ENCODE data around the gene ITPKC. TPM values are rescaled to one million over a fixed set of nuclear protein-coding genes. Genes with fewer than 3 reads are reported as not detected.

ITPKC gene
- total RNA-seq, 1 donor from 2014 or later, result 19.7 TPM

DNA sequence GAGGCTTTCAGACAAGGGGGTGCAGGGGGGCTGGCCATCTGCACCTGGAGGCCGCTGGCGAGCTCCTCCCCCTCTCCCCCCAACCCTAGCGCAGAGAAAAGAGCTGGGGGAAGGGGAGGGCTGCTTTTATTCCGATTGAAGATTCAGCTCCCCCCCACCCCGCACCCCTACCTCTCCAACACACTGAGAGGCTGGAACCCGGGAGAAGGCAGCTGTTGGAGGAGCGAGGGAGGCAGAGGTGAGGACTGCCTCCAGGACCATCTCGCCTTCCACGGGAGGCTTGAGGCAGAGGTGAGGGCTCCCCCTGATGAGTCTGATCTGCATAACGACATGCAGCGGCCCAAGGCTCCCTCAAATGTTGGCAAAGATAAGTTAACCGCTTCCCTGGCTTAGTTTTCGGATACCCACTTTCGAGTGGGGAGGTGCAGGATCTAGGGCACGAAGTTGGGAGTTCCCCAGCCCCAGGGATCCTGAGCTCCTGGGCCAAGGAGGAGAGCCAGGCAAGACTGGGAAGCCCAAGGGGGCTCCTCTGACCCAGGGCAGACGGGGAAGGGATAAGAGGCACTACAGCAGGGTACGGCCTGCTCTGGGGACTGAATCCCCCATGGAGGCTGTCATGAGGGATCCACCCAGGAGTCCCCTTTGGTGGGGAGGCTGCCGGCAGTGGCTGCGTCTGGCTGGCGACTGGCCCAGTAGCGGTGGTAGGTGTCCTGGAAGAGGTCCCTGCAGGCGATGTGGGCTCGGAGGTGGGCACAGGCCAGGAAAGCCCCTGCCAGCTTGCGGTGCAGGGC lies 25.3 kb upstream of the ITPKC start:
- TF ChIP-seq EZH2 (IDR thresholded peaks at IDR 0.05; ENCODE audit: insufficient read depth, low read length), result no peak
- TF ChIP-seq CTCF (IDR thresholded peaks at IDR 0.05; ENCODE audit: insufficient read depth, low read depth, low read length), result no peak
- H3K9me3 Mint-ChIP-seq (ENCODE audit: unreplicated experiment), result no peaks in the 10 kb centered on the region
- H3K4me3 Mint-ChIP-seq (ENCODE audit: unreplicated experiment), result peak overlapping the region; percentile 35
- Histone ChIP-seq H3K36me3 (ENCODE audit: insufficient read depth, low read length) (peaks cover under 1% of the 10 kb centered on the region), H3K4me1 (ENCODE audit: insufficient read depth, low read length) (peaks cover 34% of the 10 kb centered on the region), H2AFZ (ENCODE audit: low read depth, low read length) (peak overlapping the region; percentile 73), H3K27me3 (ENCODE audit: insufficient read depth, low read length) (no peaks in the 10 kb centered on the region), H3K9ac (ENCODE audit: low read length) (peak overlapping the region; percentile 99), H3K9me3 (ENCODE audit: insufficient read depth, low read depth, low read length) (no peaks in the 10 kb centered on the region), H4K20me1 (ENCODE audit: insufficient read depth, low read length) (peaks cover 28% of the 10 kb centered on the region), H3K79me2 (ENCODE audit: insufficient read depth, low read length) (peaks cover 34% of the 10 kb centered on the region), H3K4me2 (ENCODE audit: low read length) (peak overlapping the region; percentile 98), H3K4me3 (ENCODE audit: insufficient read depth, low read depth, low read length) (no peak overlapping the region), H3K27ac (ENCODE audit: low read depth, low read length) (peak overlapping the region; percentile 93)
- DNase-seq (ENCODE audit: low read depth), result no peak
- peaks cover 12% of the 10 kb centered on the region for H3K36me3 Mint-ChIP-seq (ENCODE audit: low read depth, unreplicated experiment)
- peaks cover 5% of the 10 kb centered on the region for H3K4me1 Mint-ChIP-seq (ENCODE audit: low read depth, unreplicated experiment)
- no peak for FAIRE-seq
- H3K27me3 Mint-ChIP-seq (ENCODE audit: low read depth, unreplicated experiment), result no peaks in the 10 kb centered on the region
- peak overlapping the region; percentile 97 for H3K27ac Mint-ChIP-seq (ENCODE audit: unreplicated experiment)

DNA sequence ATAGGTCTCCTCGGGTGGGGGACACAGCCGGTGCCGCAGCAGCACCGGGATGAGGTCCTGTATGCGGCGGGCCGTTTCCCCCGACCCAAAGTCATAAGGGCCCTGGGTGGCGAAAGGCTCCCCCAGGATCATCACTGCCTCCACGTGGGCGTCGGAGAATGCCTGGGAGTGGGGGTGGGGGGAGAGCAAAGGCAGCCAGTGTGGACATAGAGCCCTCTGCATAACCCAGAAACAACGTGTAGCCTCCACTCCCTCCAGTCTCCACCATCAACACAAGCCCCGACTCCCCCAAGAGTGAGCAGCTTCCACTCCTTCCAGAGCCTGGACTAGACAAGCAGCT lies 24.7 kb upstream of the ITPKC start:
- Mint-ChIP-seq H3K4me1 (ENCODE audit: low read depth, unreplicated experiment) (peaks cover 5% of the 10 kb centered on the region), H3K27ac (ENCODE audit: unreplicated experiment) (no peak overlapping the region), H3K27me3 (ENCODE audit: low read depth, unreplicated experiment) (no peaks in the 10 kb centered on the region), H3K9me3 (ENCODE audit: unreplicated experiment) (no peaks in the 10 kb centered on the region), H3K4me3 (ENCODE audit: unreplicated experiment) (no peak overlapping the region), H3K36me3 (ENCODE audit: low read depth, unreplicated experiment) (peaks cover 12% of the 10 kb centered on the region)
- TF ChIP-seq EZH2 (IDR thresholded peaks at IDR 0.05; ENCODE audit: insufficient read depth, low read length), result no peak
- no peak for TF ChIP-seq CTCF (IDR thresholded peaks at IDR 0.05; ENCODE audit: insufficient read depth, low read depth, low read length)
- peak overlapping the region; percentile 98 for H3K4me2 ChIP-seq (ENCODE audit: low read length)
- no peak overlapping the region for H3K4me3 ChIP-seq (ENCODE audit: insufficient read depth, low read depth, low read length)
- H3K27ac ChIP-seq (ENCODE audit: low read depth, low read length), result no peak overlapping the region
- no peak overlapping the region for H3K9ac ChIP-seq (ENCODE audit: low read length)
- no peaks in the 10 kb centered on the region for H3K9me3 ChIP-seq (ENCODE audit: insufficient read depth, low read depth, low read length)
- no peak for DNase-seq (ENCODE audit: low read depth)
- H2AFZ ChIP-seq (ENCODE audit: low read depth, low read length), result no peak overlapping the region
- H4K20me1 ChIP-seq (ENCODE audit: insufficient read depth, low read length), result peaks cover 22% of the 10 kb centered on the region
- peaks cover 34% of the 10 kb centered on the region for H3K4me1 ChIP-seq (ENCODE audit: insufficient read depth, low read length)
- H3K79me2 ChIP-seq (ENCODE audit: insufficient read depth, low read length), result peaks cover 31% of the 10 kb centered on the region
- no peak for FAIRE-seq
- no peaks in the 10 kb centered on the region for H3K27me3 ChIP-seq (ENCODE audit: insufficient read depth, low read length)
- no peaks in the 10 kb centered on the region for H3K36me3 ChIP-seq (ENCODE audit: insufficient read depth, low read length)

- Mint-ChIP-seq H3K4me3 (ENCODE audit: unreplicated experiment) (no peak overlapping the region), H3K9me3 (ENCODE audit: unreplicated experiment) (no peaks in the 10 kb centered on the region), H3K27me3 (ENCODE audit: low read depth, unreplicated experiment) (no peaks in the 10 kb centered on the region), H3K36me3 (ENCODE audit: low read depth, unreplicated experiment) (peaks cover 12% of the 10 kb centered on the region), H3K27ac (ENCODE audit: unreplicated experiment) (no peak overlapping the region), H3K4me1 (ENCODE audit: low read depth, unreplicated experiment) (peaks cover 5% of the 10 kb centered on the region)
- Histone ChIP-seq H3K9ac (ENCODE audit: low read length) (no peak overlapping the region), H3K4me1 (ENCODE audit: insufficient read depth, low read length) (peaks cover 23% of the 10 kb centered on the region), H3K4me3 (ENCODE audit: insufficient read depth, low read depth, low read length) (no peak overlapping the region), H3K27ac (ENCODE audit: low read depth, low read length) (no peak overlapping the region), H4K20me1 (ENCODE audit: insufficient read depth, low read length) (peaks cover 12% of the 10 kb centered on the region), H3K9me3 (ENCODE audit: insufficient read depth, low read depth, low read length) (no peaks in the 10 kb centered on the region), H3K79me2 (ENCODE audit: insufficient read depth, low read length) (peaks cover 20% of the 10 kb centered on the region), H2AFZ (ENCODE audit: low read depth, low read length) (no peak overlapping the region), H3K4me2 (ENCODE audit: low read length) (no peak overlapping the region), H3K27me3 (ENCODE audit: insufficient read depth, low read length) (no peaks in the 10 kb centered on the region), H3K36me3 (ENCODE audit: insufficient read depth, low read length) (no peaks in the 10 kb centered on the region)
- TF ChIP-seq CTCF (IDR thresholded peaks at IDR 0.05; ENCODE audit: insufficient read depth, low read depth, low read length) (no peak), EZH2 (IDR thresholded peaks at IDR 0.05; ENCODE audit: insufficient read depth, low read length) (no peak)
- no peak for FAIRE-seq
- DNase-seq (ENCODE audit: low read depth), result no peak
Measured at GRCh38 chr19:40693150-40693788, 23.6 kb upstream of the ITPKC start.

Measured in astrocyte (in vitro differentiated cells and primary cell).